Measurements from ENCODE around the gene R3HDM2.

GRCh38 chr12:57268264-57268663 lies 162.6 kb downstream of the R3HDM2 start:
- no peak for TF ChIP-seq ATF3 (IDR thresholded peaks at IDR 0.05)
- no peak for TF ChIP-seq MAX (IDR thresholded peaks at IDR 0.05)
- no peak for TF ChIP-seq ZNF274 (IDR thresholded peaks at IDR 0.05; ENCODE audit: low read depth, low read length)
- TF ChIP-seq SIN3A (IDR thresholded peaks at IDR 0.05; ENCODE audit: low read depth): no peak
- TF ChIP-seq CBX3 (IDR thresholded peaks at IDR 0.05; ENCODE audit: low read depth): no peak
- no peak for TF ChIP-seq CTCF (IDR thresholded peaks at IDR 0.05 in 2 of 3, conservative IDR thresholded peaks at IDR 0.05 in 1 of 3; ENCODE audit: borderline replicate concordance in 1 of 3, insufficient read depth in 1 of 3, low read depth in 2 of 3, low read length in 2 of 3)
- TF ChIP-seq SP1 (IDR thresholded peaks at IDR 0.05; ENCODE audit: low read depth): no peak
- TF ChIP-seq EGR1 (IDR thresholded peaks at IDR 0.05; ENCODE audit: low read depth): no peak
- TF ChIP-seq EZH2 (IDR thresholded peaks at IDR 0.05): no peak
- no peak for TF ChIP-seq FOSL1 (IDR thresholded peaks at IDR 0.05; ENCODE audit: low read depth)

Data from HCT116 (cell line).